ENCODE results near the gene DDX31. TPM values are rescaled to one million over a fixed set of nuclear protein-coding genes. Genes with fewer than 3 reads are reported as not detected.

DDX31 gene
- total RNA-seq, 1 experiment from 2014 or later = 19.2 TPM

DNA sequence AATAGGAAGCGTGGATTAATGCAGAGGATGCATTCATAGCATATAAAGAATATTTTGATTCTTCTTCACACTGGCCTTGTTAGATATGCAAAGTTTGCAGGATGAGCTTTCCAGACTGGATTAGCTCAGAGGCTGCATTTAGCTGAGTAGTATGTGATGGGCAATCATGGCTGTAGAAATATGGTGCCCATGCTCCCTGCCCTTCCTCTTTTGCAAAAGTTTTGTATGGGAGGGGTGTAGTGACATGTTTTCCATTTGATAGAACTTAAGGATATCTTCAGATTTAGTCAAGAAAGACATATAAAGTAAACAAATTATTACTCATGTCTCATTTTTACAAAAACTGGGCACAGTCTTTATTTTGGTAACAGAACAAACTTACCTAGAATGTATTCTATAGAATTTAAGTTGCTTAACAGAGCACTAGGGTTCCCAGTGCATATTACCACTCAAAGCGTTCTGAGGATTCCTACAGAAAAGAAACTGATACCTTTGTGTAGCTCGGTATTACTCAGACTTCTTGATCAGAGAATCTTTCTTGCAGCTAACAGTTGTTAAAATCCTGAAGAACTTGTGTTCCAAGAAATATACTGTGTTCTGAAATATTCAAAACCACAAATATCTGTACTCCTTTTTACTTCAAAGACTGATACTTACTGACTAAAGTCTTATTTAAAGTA, 10.3 kb upstream of the DDX31 start:
- no peak for DNase-seq
- intact Hi-C loops (cut with micrococcal nuclease; ENCODE audit: unreplicated experiment) = no loop called here

DNA sequence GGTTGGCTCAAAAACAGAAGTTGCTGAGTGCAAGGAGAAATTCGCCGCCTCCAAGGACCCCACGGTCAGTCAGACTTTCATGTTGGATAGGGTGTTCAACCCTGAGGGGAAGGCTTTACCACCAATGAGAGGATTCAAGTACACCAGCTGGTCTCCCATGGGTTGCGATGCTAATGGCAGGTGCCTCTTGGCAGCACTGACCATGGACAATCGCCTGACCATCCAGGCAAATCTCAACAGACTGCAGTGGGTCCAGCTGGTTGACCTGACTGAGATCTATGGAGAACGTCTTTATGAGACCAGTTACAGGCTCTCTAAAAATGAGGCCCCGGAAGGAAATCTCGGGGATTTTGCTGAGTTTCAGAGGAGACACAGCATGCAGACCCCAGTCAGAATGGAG, 8.2 kb upstream of the DDX31 start:
- H3K4me3 ChIP-seq = no peak overlapping the region
- no peak overlapping the region for H3K4me2 ChIP-seq
- H2AFZ ChIP-seq = no peak overlapping the region
- no peak for DNase-seq
- no peaks in the 10 kb centered on the region for H3K9me2 ChIP-seq (ENCODE audit: insufficient read depth)
- no peak overlapping the region for H3K27ac ChIP-seq
- 0 out of 2 replicates have a peak, but pooled peaks cover 4% of the 10 kb centered on the region for H3K4me1 ChIP-seq (replicated peaks; ENCODE audit: insufficient read depth)
- no peaks in the 10 kb centered on the region for H3K27me3 ChIP-seq (ENCODE audit: insufficient read depth, low read depth)
- no peaks in the 10 kb centered on the region; the same call in 1 of the 2 replicates for H3F3A ChIP-seq (ENCODE audit: insufficient read depth, low read depth)
- no TSS peak for BruUV-seq (replicated peaks)
- TF ChIP-seq EZH2 (IDR thresholded peaks at IDR 0.05; ENCODE audit: low read depth) = no peak
- TF ChIP-seq, protein P1, sequence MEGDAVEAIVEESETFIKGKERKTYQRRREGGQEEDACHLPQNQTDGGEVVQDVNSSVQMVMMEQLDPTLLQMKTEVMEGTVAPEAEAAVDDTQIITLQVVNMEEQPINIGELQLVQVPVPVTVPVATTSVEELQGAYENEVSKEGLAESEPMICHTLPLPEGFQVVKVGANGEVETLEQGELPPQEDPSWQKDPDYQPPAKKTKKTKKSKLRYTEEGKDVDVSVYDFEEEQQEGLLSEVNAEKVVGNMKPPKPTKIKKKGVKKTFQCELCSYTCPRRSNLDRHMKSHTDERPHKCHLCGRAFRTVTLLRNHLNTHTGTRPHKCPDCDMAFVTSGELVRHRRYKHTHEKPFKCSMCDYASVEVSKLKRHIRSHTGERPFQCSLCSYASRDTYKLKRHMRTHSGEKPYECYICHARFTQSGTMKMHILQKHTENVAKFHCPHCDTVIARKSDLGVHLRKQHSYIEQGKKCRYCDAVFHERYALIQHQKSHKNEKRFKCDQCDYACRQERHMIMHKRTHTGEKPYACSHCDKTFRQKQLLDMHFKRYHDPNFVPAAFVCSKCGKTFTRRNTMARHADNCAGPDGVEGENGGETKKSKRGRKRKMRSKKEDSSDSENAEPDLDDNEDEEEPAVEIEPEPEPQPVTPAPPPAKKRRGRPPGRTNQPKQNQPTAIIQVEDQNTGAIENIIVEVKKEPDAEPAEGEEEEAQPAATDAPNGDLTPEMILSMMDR (conservative IDR thresholded peaks at IDR 0.05) = no peak
- peaks cover 85% of the 10 kb centered on the region for H3K79me2 ChIP-seq (ENCODE audit: low read depth)
- POLR2A ChIA-PET (ENCODE audit: unreplicated experiment) = no interaction called here
- CTCF ChIA-PET = no interaction called here
- H4K20me1 ChIP-seq (ENCODE audit: insufficient read depth) = peaks cover 92% of the 10 kb centered on the region
- peaks cover 7% of the 10 kb centered on the region for H3K36me3 ChIP-seq (ENCODE audit: low read depth)
- intact Hi-C loops (cut with micrococcal nuclease; ENCODE audit: unreplicated experiment) = no loop called here
- no peaks in the 10 kb centered on the region for H3K9me3 ChIP-seq (ENCODE audit: insufficient read depth, low read depth)

More for the DNA sequence above, 10.3 kb upstream of the DDX31 start:
- H3K9me2 ChIP-seq (ENCODE audit: insufficient read depth) = no peaks in the 10 kb centered on the region
- no TSS peak for BruUV-seq (replicated peaks)
- H3K4me1 ChIP-seq (replicated peaks; ENCODE audit: insufficient read depth) = no peaks in the 10 kb centered on the region
- ChIA-PET POLR2A (ENCODE audit: unreplicated experiment) (interaction anchor here (0.6 kb wide), 1 partner anchor 9 kb away, joined by 3 read pairs; no protein-coding TSS in a partner anchor), CTCF (no interaction called here)
- peaks cover 64% of the 10 kb centered on the region for H3K79me2 ChIP-seq (ENCODE audit: low read depth)
- no peak overlapping the region for H3K27ac ChIP-seq
- no peak overlapping the region for H2AFZ ChIP-seq
- H3K27me3 ChIP-seq (ENCODE audit: insufficient read depth, low read depth) = no peaks in the 10 kb centered on the region
- H3K9me3 ChIP-seq (ENCODE audit: insufficient read depth, low read depth) = no peaks in the 10 kb centered on the region
- peaks cover 14% of the 10 kb centered on the region for H3K36me3 ChIP-seq (ENCODE audit: low read depth)
- no peaks in the 10 kb centered on the region; the same call in 1 of the 2 replicates for H3F3A ChIP-seq (ENCODE audit: insufficient read depth, low read depth)
- peaks cover 81% of the 10 kb centered on the region for H4K20me1 ChIP-seq (ENCODE audit: insufficient read depth)
- H3K4me2 ChIP-seq = no peak overlapping the region
- TF ChIP-seq, protein P1 (conservative IDR thresholded peaks at IDR 0.05) = no peak
- TF ChIP-seq EZH2 (IDR thresholded peaks at IDR 0.05; ENCODE audit: low read depth) = no peak
- H3K4me3 ChIP-seq = no peak overlapping the region

DNA sequence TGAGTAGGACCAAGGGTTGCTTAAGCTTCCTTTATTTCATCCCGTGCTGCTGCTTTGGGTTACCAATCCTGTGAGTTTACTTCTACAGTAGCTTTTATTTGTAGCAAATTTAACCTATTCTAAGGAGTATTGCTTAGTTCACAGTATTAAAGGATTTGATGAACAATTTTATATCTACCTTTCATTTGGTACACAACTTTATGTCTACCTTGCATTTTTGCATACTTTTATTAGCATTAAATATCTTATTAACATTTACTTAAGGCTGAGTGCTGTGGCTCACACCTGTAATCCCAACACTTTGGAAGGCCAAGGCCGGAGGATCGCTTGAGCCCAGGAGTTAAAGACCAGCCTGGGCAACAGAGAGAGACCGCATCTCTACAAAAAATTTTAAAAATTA, 4.7 kb upstream of the DDX31 start:
- Histone ChIP-seq H3K79me2 (ENCODE audit: low read depth) (peaks cover 93% of the 10 kb centered on the region), H3K27ac (no peak overlapping the region), H3K9me2 (ENCODE audit: insufficient read depth) (no peaks in the 10 kb centered on the region), H3K4me2 (no peak overlapping the region), H3K4me1 (replicated peaks; ENCODE audit: insufficient read depth) (peaks cover 19% of the 10 kb centered on the region), H4K20me1 (ENCODE audit: insufficient read depth) (peaks cover 69% of the 10 kb centered on the region), H3K27me3 (ENCODE audit: insufficient read depth, low read depth) (no peaks in the 10 kb centered on the region), H3F3A (ENCODE audit: insufficient read depth, low read depth) (peaks cover 9% of the 10 kb centered on the region), H3K4me3 (no peak overlapping the region), H3K9me3 (ENCODE audit: insufficient read depth, low read depth) (no peaks in the 10 kb centered on the region), H3K36me3 (ENCODE audit: low read depth) (no peaks in the 10 kb centered on the region; the same call in 1 of the 2 replicates), H2AFZ (no peak overlapping the region)
- ChIA-PET CTCF (no interaction called here), POLR2A (ENCODE audit: unreplicated experiment) (interaction anchor here (0.5 kb wide), 1 partner anchor 326 kb away, joined by 6 read pairs; no protein-coding TSS in a partner anchor)
- no TSS peak for BruUV-seq (replicated peaks)
- intact Hi-C loops (cut with micrococcal nuclease; ENCODE audit: unreplicated experiment) = no loop called here
- no peak for DNase-seq
- TF ChIP-seq, protein P1 (conservative IDR thresholded peaks at IDR 0.05) = no peak
- TF ChIP-seq EZH2 (IDR thresholded peaks at IDR 0.05; ENCODE audit: low read depth) = no peak

All from PC-9 (cell line).